HG03066 (cell line): ENCODE measurements around the gene PGM1.

ENCODE experiments used
- ATAC-seq: cut with Tn5 transposase; IDR thresholded peaks from one replicate; pipeline ENCODE4 v1.9.1; 2021; ENCODE audit warnings: low read depth; ENCODE audit not compliant: unreplicated experiment

PGM1 gene

GRCh38 chr1:63663301-63663700, 70.1 kb downstream of the PGM1 start:
- no peak for ATAC-seq

GRCh38 chr1:63663873-63664272, 70.7 kb downstream of the PGM1 start:
- no peak for ATAC-seq

GRCh38 chr1:63664742-63665141, 71.5 kb downstream of the PGM1 start:
- no peak for ATAC-seq

- no peak for ATAC-seq
Observed at GRCh38 chr1:63665410-63665809, 72.2 kb downstream of the PGM1 start.

- no peak for ATAC-seq
Observed at GRCh38 chr1:63665824-63666223, 72.6 kb downstream of the PGM1 start.

- ATAC-seq = no peak
Observed at GRCh38 chr1:63668298-63668697, 75.1 kb downstream of the PGM1 start.

- no peak for ATAC-seq
Observed at GRCh38 chr1:63669151-63669961, 76.1 kb downstream of the PGM1 start.

- ATAC-seq = no peak
Observed at GRCh38 chr1:63670164-63670563, 77.0 kb downstream of the PGM1 start.

GRCh38 chr1:63671514-63671913, 78.3 kb downstream of the PGM1 start:
- ATAC-seq = no peak

GRCh38 chr1:63674238-63674864, 81.1 kb downstream of the PGM1 start:
- no peak for ATAC-seq

GRCh38 chr1:63674865-63675419, 81.7 kb downstream of the PGM1 start:
- ATAC-seq = no peak

GRCh38 chr1:63675420-63675931, 82.3 kb downstream of the PGM1 start:
- ATAC-seq = no peak

GRCh38 chr1:63677497-63677896, 84.3 kb downstream of the PGM1 start:
- ATAC-seq = no peak

GRCh38 chr1:63678200-63678599, 85.0 kb downstream of the PGM1 start:
- ATAC-seq = no peak

- ATAC-seq = no peak
Observed at GRCh38 chr1:63679076-63679475, 85.9 kb downstream of the PGM1 start.

GRCh38 chr1:63679589-63679988, 86.4 kb downstream of the PGM1 start:
- no peak for ATAC-seq

- ATAC-seq = no peak
Observed at GRCh38 chr1:63682936-63683335, 89.7 kb downstream of the PGM1 start.

GRCh38 chr1:63683759-63684158, 90.5 kb downstream of the PGM1 start:
- no peak for ATAC-seq

GRCh38 chr1:63686696-63687095, 93.5 kb downstream of the PGM1 start:
- ATAC-seq = no peak

GRCh38 chr1:63688302-63688890, 95.2 kb downstream of the PGM1 start:
- ATAC-seq = no peak

GRCh38 chr1:63690966-63691700, 97.9 kb downstream of the PGM1 start:
- ATAC-seq = no peak
